MM.1S (cell line): ENCODE data around the gene CTNNA2.

Experiments used
- EZH2 ChIP-seq: fragments of 300-600 bp; sonication (generic); optimal IDR thresholded peaks from 2 replicates; pipeline ENCODE3; 2017; ENCODE audit warnings: low read depth, mild to moderate bottlenecking, antibody characterized with exemption, low read length, mixed read lengths
- EZH2phosphoT487 ChIP-seq: fragments of 300-600 bp; sonication (generic); IDR thresholded peaks from 2 replicates; pipeline ENCODE4 v1.6.1; 2018; ENCODE audit warnings: antibody characterized with exemption, low read length
- TF ChIP-seq, protein P1 (sequence below): fragments of 300-600 bp; sonication (generic); IDR thresholded peaks from 2 replicates; pipeline ENCODE4 v1.5.1; 2016; ENCODE audit warnings: antibody characterized with exemption, low read length, mixed read lengths

DNA sequence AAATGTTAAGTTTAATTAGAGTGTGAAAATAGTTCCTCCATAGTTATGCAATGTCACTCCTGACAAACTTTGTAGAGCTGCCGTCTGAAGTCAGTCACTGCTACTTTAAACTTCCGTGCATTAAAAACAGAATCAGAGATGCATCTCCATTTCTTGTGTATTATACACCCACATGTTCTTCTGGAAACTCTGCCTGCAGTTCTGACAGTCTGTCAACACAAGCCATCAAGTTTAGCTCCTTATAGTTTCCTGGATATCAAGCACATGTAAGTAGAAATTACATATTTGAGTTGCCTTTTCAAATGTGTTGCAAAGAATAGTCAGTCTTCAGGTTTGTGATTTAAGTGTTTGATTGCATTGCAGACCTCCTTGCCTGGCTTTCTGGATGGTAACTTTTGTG lies 184.3 kb downstream of the CTNNA2 start:
- TF ChIP-seq, protein P1, sequence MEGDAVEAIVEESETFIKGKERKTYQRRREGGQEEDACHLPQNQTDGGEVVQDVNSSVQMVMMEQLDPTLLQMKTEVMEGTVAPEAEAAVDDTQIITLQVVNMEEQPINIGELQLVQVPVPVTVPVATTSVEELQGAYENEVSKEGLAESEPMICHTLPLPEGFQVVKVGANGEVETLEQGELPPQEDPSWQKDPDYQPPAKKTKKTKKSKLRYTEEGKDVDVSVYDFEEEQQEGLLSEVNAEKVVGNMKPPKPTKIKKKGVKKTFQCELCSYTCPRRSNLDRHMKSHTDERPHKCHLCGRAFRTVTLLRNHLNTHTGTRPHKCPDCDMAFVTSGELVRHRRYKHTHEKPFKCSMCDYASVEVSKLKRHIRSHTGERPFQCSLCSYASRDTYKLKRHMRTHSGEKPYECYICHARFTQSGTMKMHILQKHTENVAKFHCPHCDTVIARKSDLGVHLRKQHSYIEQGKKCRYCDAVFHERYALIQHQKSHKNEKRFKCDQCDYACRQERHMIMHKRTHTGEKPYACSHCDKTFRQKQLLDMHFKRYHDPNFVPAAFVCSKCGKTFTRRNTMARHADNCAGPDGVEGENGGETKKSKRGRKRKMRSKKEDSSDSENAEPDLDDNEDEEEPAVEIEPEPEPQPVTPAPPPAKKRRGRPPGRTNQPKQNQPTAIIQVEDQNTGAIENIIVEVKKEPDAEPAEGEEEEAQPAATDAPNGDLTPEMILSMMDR: no peak
- TF ChIP-seq EZH2 (no peak), EZH2phosphoT487 (no peak)
